Iris pigment epithelial cell (primary cell): ENCODE measurements around the gene MIER3.

Source experiments
- DNase-seq: peaks from one replicate; pipeline ENCODE4 v3.0.0-alpha.2; 2011; ENCODE audit warnings: low read depth

Gene MIER3

DNA sequence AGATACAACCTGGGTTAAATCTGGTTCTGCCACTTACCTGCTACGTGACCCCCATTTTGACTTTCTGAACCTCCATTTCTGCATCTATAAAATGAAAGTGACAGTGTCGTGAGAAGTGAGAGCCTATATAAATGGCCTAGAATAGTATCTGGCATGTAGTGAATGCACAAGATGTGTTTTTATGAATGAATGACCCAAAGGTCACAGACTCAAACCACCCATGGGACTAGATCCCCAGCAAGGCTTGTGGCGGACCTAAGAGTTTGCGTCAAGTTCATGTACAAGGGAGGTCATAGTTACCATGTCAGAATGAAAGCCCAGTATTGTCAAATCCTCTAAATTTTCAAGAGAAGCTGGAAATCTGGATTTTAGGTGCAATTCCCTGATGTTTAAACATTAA, 53.7 kb downstream of the MIER3 start:
- DNase-seq, result no peak

DNA sequence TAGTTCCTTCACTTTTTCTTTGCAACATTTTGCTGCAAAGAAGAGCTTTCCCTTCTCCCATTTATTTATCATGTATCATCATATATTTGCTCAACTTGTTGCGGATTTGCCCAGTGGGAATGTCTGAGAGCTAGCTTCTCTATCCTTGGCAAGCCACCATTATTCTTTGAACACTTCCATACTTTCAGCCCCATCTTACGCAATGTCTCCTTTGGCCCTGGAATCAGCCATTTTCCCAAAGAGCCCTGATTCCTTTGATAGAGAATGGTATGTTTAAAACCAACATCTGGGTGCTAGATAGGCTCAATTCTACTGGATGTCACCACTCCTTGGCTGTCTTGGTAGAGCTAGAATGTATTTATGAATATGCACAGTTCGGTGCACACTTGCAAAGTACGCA, 55.2 kb downstream of the MIER3 start:
- no peak for DNase-seq

DNA sequence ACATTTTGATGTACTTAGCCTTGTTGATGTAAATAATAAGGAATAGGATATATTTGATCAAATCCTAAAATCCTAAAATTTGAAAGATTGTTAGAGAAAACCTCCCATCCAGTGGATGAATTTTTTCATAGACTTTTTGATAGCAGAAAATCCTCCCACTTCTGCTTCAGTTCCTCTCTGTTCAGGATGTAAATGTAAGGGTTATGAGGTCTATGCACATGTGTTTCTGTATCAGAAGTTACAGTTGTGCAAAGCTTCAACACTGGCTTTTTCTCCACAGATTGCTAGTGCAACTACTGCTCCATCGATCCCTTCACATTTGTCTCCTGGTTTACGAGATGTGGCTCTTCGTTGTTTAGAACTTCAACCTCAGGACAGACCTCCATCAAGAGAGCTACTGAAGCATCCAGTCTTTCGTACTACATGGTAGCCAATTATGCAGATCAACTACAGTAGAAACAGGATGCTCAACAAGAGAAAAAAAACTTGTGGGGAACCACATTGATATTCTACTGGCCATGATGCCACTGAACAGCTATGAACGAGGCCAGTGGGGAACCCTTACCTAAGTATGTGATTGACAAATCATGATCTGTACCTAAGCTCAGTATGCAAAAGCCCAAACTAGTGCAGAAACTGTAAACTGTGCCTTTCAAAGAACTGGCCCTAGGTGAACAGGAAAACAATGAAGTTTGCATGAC, 58.5 kb downstream of the MIER3 start:
- DNase-seq, result no peak

GRCh38 chr5:56881571-56881970, 70.4 kb downstream of the MIER3 start:
- DNase-seq, result no peak

GRCh38 chr5:56876327-56876726, 75.6 kb downstream of the MIER3 start:
- peak; percentile 42 for DNase-seq

GRCh38 chr5:56873056-56873455, 78.9 kb downstream of the MIER3 start:
- no peak for DNase-seq

- DNase-seq, result no peak
Measured at GRCh38 chr5:56871777-56872176, 80.1 kb downstream of the MIER3 start.
